Endothelial cell (in vitro differentiated cells): Measurements from ENCODE around the gene MBNL2. TPM values are rescaled to one million over a fixed set of nuclear protein-coding genes. Genes with fewer than 3 reads are reported as not detected.

Experiments used
- DNase-seq: peaks from one replicate; pipeline ENCODE4 v3.0.0; 2021; ENCODE audit warnings: low spot score
- H3K27ac Mint-ChIP-seq: one replicate; pipeline ENCODE4 v1.8.0; 2021; ENCODE audit warnings: mixed read lengths, inconsistent platforms; ENCODE audit not compliant: unreplicated experiment
- H3K27me3 Mint-ChIP-seq: one replicate; pipeline ENCODE4 v1.8.0; 2021; ENCODE audit warnings: mild to moderate bottlenecking, moderate library complexity, mixed read lengths, inconsistent platforms; ENCODE audit not compliant: unreplicated experiment
- H3K36me3 Mint-ChIP-seq: one replicate; pipeline ENCODE4 v1.8.0; 2021; ENCODE audit warnings: mild to moderate bottlenecking, low read depth, mixed read lengths, inconsistent platforms; ENCODE audit not compliant: unreplicated experiment
- H3K4me1 Mint-ChIP-seq: one replicate; pipeline ENCODE4 v1.8.0; 2021; ENCODE audit warnings: mild to moderate bottlenecking, mixed read lengths, inconsistent platforms; ENCODE audit not compliant: unreplicated experiment
- H3K4me3 Mint-ChIP-seq: one replicate; pipeline ENCODE4 v1.8.0; 2021; ENCODE audit warnings: mild to moderate bottlenecking, mixed read lengths, inconsistent platforms; ENCODE audit not compliant: unreplicated experiment
- H3K9me3 Mint-ChIP-seq: one replicate; pipeline ENCODE4 v1.8.0; 2021; ENCODE audit warnings: mixed read lengths, inconsistent platforms; ENCODE audit not compliant: unreplicated experiment
- total RNA-seq: library from RNA; stranded (reverse); fragmentation: NEBNext Ultra II Directional; extraction: Animal tissue kit (Norgen Biotek cat#: 25700); gene quantifications from one replicate; pipeline ENCODE4 v1.2.1, GENCODE V29; 2021; ENCODE audit not compliant: unreplicated experiment
- TF ChIP-seq, protein P1 (sequence below): fragments of 200-600 bp; sonication (generic); IDR thresholded peaks from one replicate; pipeline ENCODE4 v1.5.0; 2021; ENCODE audit warnings: antibody characterized with exemption; ENCODE audit not compliant: unreplicated experiment

The MBNL2 gene
- total RNA-seq, 1 donor from 2014 or later = 137 TPM

DNA sequence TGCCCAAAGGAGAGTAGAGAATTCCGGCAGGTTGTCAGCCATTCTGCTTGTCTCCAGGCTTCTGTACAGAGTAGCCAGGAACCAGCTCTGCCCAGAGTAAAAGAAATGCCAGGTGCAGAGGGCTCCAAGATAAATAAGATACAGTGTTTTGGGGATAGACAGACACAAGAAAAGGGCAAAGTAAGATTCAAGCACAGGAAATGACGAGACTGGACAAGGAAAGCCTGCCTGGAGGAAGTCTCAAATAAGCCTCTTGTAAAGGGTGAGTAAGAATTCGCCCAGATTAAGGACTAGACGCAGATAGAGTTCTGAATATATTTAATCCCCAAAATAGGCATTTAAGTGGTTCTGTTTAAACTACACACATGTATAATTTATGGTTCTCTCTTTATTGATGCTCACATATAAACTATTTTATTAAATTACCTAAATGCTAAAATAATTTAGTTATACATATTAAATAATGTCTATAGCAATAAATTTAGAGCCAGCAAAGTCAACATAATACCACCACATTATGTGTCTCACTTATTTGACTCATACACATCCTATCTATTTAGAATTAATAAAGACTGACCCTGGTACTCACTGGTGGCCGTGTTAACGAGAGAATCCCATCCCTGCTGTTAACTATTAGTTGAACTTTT lies 113.5 kb downstream of the MBNL2 start:
- TF ChIP-seq, protein P1, sequence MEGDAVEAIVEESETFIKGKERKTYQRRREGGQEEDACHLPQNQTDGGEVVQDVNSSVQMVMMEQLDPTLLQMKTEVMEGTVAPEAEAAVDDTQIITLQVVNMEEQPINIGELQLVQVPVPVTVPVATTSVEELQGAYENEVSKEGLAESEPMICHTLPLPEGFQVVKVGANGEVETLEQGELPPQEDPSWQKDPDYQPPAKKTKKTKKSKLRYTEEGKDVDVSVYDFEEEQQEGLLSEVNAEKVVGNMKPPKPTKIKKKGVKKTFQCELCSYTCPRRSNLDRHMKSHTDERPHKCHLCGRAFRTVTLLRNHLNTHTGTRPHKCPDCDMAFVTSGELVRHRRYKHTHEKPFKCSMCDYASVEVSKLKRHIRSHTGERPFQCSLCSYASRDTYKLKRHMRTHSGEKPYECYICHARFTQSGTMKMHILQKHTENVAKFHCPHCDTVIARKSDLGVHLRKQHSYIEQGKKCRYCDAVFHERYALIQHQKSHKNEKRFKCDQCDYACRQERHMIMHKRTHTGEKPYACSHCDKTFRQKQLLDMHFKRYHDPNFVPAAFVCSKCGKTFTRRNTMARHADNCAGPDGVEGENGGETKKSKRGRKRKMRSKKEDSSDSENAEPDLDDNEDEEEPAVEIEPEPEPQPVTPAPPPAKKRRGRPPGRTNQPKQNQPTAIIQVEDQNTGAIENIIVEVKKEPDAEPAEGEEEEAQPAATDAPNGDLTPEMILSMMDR = no peak
- no peak overlapping the region for H3K27ac Mint-ChIP-seq
- peaks cover 36% of the 10 kb centered on the region for H3K4me1 Mint-ChIP-seq
- H3K9me3 Mint-ChIP-seq = no peaks in the 10 kb centered on the region
- DNase-seq = no peak
- H3K4me3 Mint-ChIP-seq = peak overlapping the region; percentile 39
- H3K36me3 Mint-ChIP-seq = peaks cover 14% of the 10 kb centered on the region
- H3K27me3 Mint-ChIP-seq = peaks cover 3% of the 10 kb centered on the region

- H3K36me3 Mint-ChIP-seq = peaks cover 22% of the 10 kb centered on the region
- peaks cover 21% of the 10 kb centered on the region for H3K4me1 Mint-ChIP-seq
- H3K4me3 Mint-ChIP-seq = no peak overlapping the region
- TF ChIP-seq, protein P1 = no peak
- H3K9me3 Mint-ChIP-seq = no peaks in the 10 kb centered on the region
- H3K27ac Mint-ChIP-seq = no peak overlapping the region
- peaks cover 4% of the 10 kb centered on the region for H3K27me3 Mint-ChIP-seq
- DNase-seq = no peak
Measured at GRCh38 chr13:97337985-97338499, 115.9 kb downstream of the MBNL2 start.

DNA sequence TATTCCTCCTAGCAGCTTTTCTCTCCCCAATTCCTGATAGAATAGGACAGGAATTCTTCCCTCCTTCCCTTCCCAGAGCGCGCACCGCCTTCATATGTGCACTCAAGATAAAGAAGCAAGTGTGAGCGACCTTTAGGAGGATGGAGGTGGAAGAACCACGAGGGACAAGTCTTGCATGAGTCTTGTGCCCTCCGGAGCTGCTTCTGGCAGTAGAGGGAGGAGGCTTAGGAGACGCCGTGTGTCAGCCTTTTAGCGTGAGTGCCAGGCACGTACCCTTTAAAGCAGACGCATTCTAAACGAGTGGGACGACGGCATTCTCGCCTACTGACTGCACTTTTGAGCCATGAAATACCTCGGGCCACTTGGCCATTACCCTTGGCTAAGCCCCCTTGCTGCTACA lies 116.4 kb downstream of the MBNL2 start:
- no peaks in the 10 kb centered on the region for H3K9me3 Mint-ChIP-seq
- H3K4me1 Mint-ChIP-seq = peaks cover 19% of the 10 kb centered on the region
- no peak overlapping the region for H3K4me3 Mint-ChIP-seq
- H3K27me3 Mint-ChIP-seq = peaks cover 4% of the 10 kb centered on the region
- H3K36me3 Mint-ChIP-seq = peaks cover 23% of the 10 kb centered on the region
- TF ChIP-seq, protein P1 = no peak
- H3K27ac Mint-ChIP-seq = no peak overlapping the region
- no peak for DNase-seq

- Mint-ChIP-seq H3K4me3 (no peak overlapping the region), H3K9me3 (no peaks in the 10 kb centered on the region), H3K4me1 (peaks cover 14% of the 10 kb centered on the region), H3K27me3 (peaks cover 4% of the 10 kb centered on the region), H3K27ac (no peak overlapping the region), H3K36me3 (peaks cover 27% of the 10 kb centered on the region)
- DNase-seq = no peak
- TF ChIP-seq, protein P1 = no peak
Measured at GRCh38 chr13:97339019-97339987, 117.2 kb downstream of the MBNL2 start.
